PC-9 (cell line): Measurements from ENCODE around the gene TGFBR3. TPM values are rescaled to one million over a fixed set of nuclear protein-coding genes. Genes with fewer than 3 reads are reported as not detected.

Source experiments
- BruUV-seq: library from RNA; stranded (reverse); fragments of 400-500 nt; replicated peaks from 2 replicates; lab custom pipeline; 2021; lab: Mats Ljungman, UMichigan
- CTCF ChIA-PET: fragments of 300-600 bp; sonication (Branson Sonifier 250); formaldehyde crosslinking; loops from one replicate; lab custom pipeline; 2022; ENCODE audit warnings: antibody characterized with exemption; lab: Charles Lee
- POLR2A ChIA-PET: fragments of 300-600 bp; sonication (Branson Sonifier 250); formaldehyde crosslinking; loops from one replicate; lab custom pipeline; 2022; ENCODE audit warnings: antibody characterized with exemption; ENCODE audit not compliant: unreplicated experiment; lab: Charles Lee
- DNase-seq, 2 experiments: peaks; one replicate each; pipeline versions ENCODE4 v3.0.0 to v3.0.0-alpha.2; 2015 to 2022; ENCODE audit warnings: mixed read lengths in 1 of 2
- H2AFZ ChIP-seq: fragments of 200-600 bp; sonication (generic); 2 replicates; pipeline ENCODE4 v1.8.1; 2017; ENCODE audit warnings: antibody characterized with exemption
- H3F3A ChIP-seq: fragments of 200-600 bp; sonication (generic); 2 replicates; pipeline ENCODE4 v1.8.1; 2017; ENCODE audit warnings: antibody characterized with exemption, mild to moderate bottlenecking, low read depth; ENCODE audit not compliant: insufficient read depth
- H3K27ac ChIP-seq: fragments of 200-600 bp; sonication (generic); 2 replicates; pipeline ENCODE4 v1.6.1; 2016; ENCODE audit warnings: mixed run types
- H3K27me3 ChIP-seq: fragments of 200-600 bp; sonication (generic); 2 replicates; pipeline ENCODE4 v1.6.1; 2016; ENCODE audit warnings: low read depth, mixed run types; ENCODE audit not compliant: insufficient read depth
- H3K36me3 ChIP-seq: fragments of 200-600 bp; sonication (generic); 2 replicates; pipeline ENCODE4 v1.6.1; 2016; ENCODE audit warnings: low read depth, mixed run types
- H3K4me1 ChIP-seq: fragments of 200-600 bp; sonication (generic); replicated peaks from 2 replicates; pipeline ENCODE4 v1.6.1; 2016; ENCODE audit warnings: mixed run types; ENCODE audit not compliant: insufficient read depth
- H3K4me2 ChIP-seq: fragments of 200-600 bp; sonication (generic); 2 replicates; pipeline ENCODE4 v1.6.1; 2017; ENCODE audit warnings: mixed run types
- H3K4me3 ChIP-seq: fragments of 200-600 bp; sonication (generic); 2 replicates; pipeline ENCODE4 v1.6.1; 2016; ENCODE audit warnings: mixed run types
- H3K79me2 ChIP-seq: fragments of 200-600 bp; sonication (generic); 2 replicates; pipeline ENCODE4 v1.6.1; 2017; ENCODE audit warnings: low read depth, mixed run types
- H3K9me2 ChIP-seq: fragments of 200-600 bp; sonication (generic); 2 replicates; pipeline ENCODE4 v1.8.1; 2017; ENCODE audit warnings: mild to moderate bottlenecking; ENCODE audit not compliant: insufficient read depth
- H3K9me3 ChIP-seq: fragments of 200-600 bp; sonication (generic); 2 replicates; pipeline ENCODE4 v1.8.1; 2016; ENCODE audit warnings: low read depth; ENCODE audit not compliant: insufficient read depth
- H4K20me1 ChIP-seq: fragments of 200-600 bp; sonication (generic); 2 replicates; pipeline ENCODE4 v1.8.1; 2017; ENCODE audit not compliant: insufficient read depth
- CTCF ChIP-seq: fragments of 200-600 bp; sonication (generic); conservative IDR thresholded peaks from 2 replicates; pipeline ENCODE4 v1.6.1; 2017; ENCODE audit warnings: mixed run types, antibody characterized with exemption, mild to moderate bottlenecking, moderate library complexity
- EZH2 ChIP-seq: fragments of 200-600 bp; sonication (generic); IDR thresholded peaks from 2 replicates; pipeline ENCODE4 v1.8.0; 2017; ENCODE audit warnings: antibody characterized with exemption, low read depth
- intact Hi-C: fragments of 100-400 bp; cut with micrococcal nuclease; formaldehyde crosslinking; loops from one replicate; pipeline ENCODE4 v1.10.0; 2022; ENCODE audit not compliant: unreplicated experiment
- total RNA-seq: library from RNA; stranded (reverse); gene quantifications from 2 replicates; pipeline ENCODE4 v1.2.3, GENCODE V29; 2021

The TGFBR3 gene
- total RNA-seq, 1 experiment from 2014 or later: 1.6 TPM

- Histone ChIP-seq H4K20me1 (no peaks in the 10 kb centered on the region), H3K4me3 (no peak overlapping the region), H3K79me2 (no peaks in the 10 kb centered on the region), H3K27me3 (no peaks in the 10 kb centered on the region), H2AFZ (no peak overlapping the region), H3F3A (no peaks in the 10 kb centered on the region), H3K4me1 (peaks cover 14% of the 10 kb centered on the region), H3K4me2 (no peak overlapping the region), H3K27ac (no peak overlapping the region), H3K9me3 (no peaks in the 10 kb centered on the region), H3K9me2 (no peaks in the 10 kb centered on the region), H3K36me3 (no peaks in the 10 kb centered on the region)
- no peak for TF ChIP-seq CTCF
- POLR2A ChIA-PET: interaction anchor here (0.7 kb wide), 1 partner anchor 97 kb away, joined by 6 read pairs; no protein-coding TSS in a partner anchor
- intact Hi-C loops: no loop called here
- CTCF ChIA-PET: no interaction called here
- DNase-seq: no peak
- BruUV-seq: no TSS peak
Measured at GRCh38 chr1:91761295-91761721, 124.6 kb downstream of the TGFBR3 start.

- no peak overlapping the region for H2AFZ ChIP-seq
- H3K27me3 ChIP-seq: no peaks in the 10 kb centered on the region
- TF ChIP-seq EZH2: no peak
- no peak for TF ChIP-seq CTCF
- no peaks in the 10 kb centered on the region for H4K20me1 ChIP-seq
- H3K4me3 ChIP-seq: no peak overlapping the region
- no peaks in the 10 kb centered on the region for H3K36me3 ChIP-seq
- no peaks in the 10 kb centered on the region for H3F3A ChIP-seq
- peaks cover 14% of the 10 kb centered on the region for H3K4me1 ChIP-seq
- H3K4me2 ChIP-seq: no peak overlapping the region
- intact Hi-C loops: no loop called here
- no peaks in the 10 kb centered on the region for H3K9me3 ChIP-seq
- DNase-seq: no peak
- H3K79me2 ChIP-seq: no peaks in the 10 kb centered on the region
- no TSS peak for BruUV-seq
- CTCF ChIA-PET: no interaction called here
- no peak overlapping the region for H3K27ac ChIP-seq
- POLR2A ChIA-PET: no interaction called here
- H3K9me2 ChIP-seq: no peaks in the 10 kb centered on the region
Measured at GRCh38 chr1:91760512-91760911, 125.4 kb downstream of the TGFBR3 start.

- Histone ChIP-seq H3K4me1 (peaks cover 14% of the 10 kb centered on the region), H3K27ac (no peak overlapping the region), H3K36me3 (no peaks in the 10 kb centered on the region), H3K79me2 (no peaks in the 10 kb centered on the region), H3K9me3 (no peaks in the 10 kb centered on the region), H3K27me3 (no peaks in the 10 kb centered on the region), H3K9me2 (no peaks in the 10 kb centered on the region), H3K4me2 (no peak overlapping the region), H2AFZ (no peak overlapping the region), H3K4me3 (no peak overlapping the region), H4K20me1 (no peaks in the 10 kb centered on the region), H3F3A (no peaks in the 10 kb centered on the region)
- no TSS peak for BruUV-seq
- CTCF ChIA-PET: no interaction called here
- TF ChIP-seq EZH2: no peak
- intact Hi-C loops: no loop called here
- POLR2A ChIA-PET: no interaction called here
- DNase-seq: no peak
Measured at GRCh38 chr1:91759076-91759475, 126.9 kb downstream of the TGFBR3 start.

- intact Hi-C loops: no loop called here
- H3K36me3 ChIP-seq: no peaks in the 10 kb centered on the region
- H3K9me3 ChIP-seq: no peaks in the 10 kb centered on the region
- H3K27me3 ChIP-seq: no peaks in the 10 kb centered on the region
- H3K4me3 ChIP-seq: no peak overlapping the region
- POLR2A ChIA-PET: no interaction called here
- no peaks in the 10 kb centered on the region for H3K79me2 ChIP-seq
- H4K20me1 ChIP-seq: no peaks in the 10 kb centered on the region
- H3K9me2 ChIP-seq: no peaks in the 10 kb centered on the region
- CTCF ChIA-PET: no interaction called here
- no peaks in the 10 kb centered on the region for H3F3A ChIP-seq
- H3K4me2 ChIP-seq: no peak overlapping the region
- DNase-seq: no peak
- H2AFZ ChIP-seq: no peak overlapping the region
- peaks cover 9% of the 10 kb centered on the region for H3K4me1 ChIP-seq
- H3K27ac ChIP-seq: no peak overlapping the region
- no TSS peak for BruUV-seq
- TF ChIP-seq CTCF (no peak), EZH2 (no peak)
Measured at GRCh38 chr1:91757763-91758460, 128.0 kb downstream of the TGFBR3 start.
